Measurements from ENCODE around the gene NOTO.
"Not testable (repeated sequence)": the region's sequence is repeated elsewhere in the genome, so short reads cannot be mapped to it uniquely, and the experiment has no call there.

The NOTO gene, protein sequence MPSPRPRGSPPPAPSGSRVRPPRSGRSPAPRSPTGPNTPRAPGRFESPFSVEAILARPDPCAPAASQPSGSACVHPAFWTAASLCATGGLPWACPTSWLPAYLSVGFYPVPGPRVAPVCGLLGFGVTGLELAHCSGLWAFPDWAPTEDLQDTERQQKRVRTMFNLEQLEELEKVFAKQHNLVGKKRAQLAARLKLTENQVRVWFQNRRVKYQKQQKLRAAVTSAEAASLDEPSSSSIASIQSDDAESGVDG

DNA sequence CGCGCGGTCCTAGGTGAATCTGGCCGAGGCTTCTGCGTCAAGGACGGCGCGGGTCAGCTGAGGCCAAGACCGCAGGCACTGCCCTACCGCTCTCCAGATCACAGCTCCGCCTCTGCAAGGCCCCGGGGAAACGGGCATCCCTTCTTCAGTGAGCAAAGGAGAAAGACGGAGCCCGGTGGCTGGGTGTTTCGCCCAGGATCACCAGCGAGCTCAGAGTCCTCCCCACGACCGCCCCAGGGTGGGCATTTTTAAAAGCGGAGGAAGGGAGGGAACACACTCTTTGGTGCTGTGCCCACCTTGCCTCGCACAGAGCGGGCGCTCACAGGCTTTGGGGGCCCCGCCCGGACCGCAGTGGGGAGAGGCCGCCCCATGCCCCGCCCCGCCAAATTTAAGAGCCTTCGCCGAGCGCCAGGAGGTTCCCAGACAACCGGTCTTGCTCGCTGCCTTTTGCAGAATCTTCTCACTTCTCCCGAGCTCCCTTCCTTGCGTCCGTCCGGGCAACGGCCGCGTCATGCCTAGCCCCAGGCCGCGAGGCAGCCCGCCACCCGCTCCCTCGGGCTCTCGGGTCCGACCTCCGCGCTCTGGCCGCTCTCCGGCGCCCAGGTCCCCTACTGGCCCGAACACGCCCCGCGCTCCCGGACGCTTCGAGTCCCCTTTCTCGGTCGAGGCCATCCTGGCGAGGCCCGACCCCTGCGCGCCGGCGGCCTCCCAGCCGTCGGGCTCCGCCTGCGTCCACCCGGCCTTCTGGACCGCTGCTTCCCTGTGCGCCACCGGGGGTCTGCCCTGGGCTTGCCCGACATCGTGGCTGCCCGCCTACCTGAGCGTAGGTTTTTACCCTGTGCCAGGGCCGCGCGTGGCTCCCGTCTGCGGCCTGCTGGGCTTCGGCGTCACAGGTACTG lies at the start of gene NOTO:
TSS of gene NOTO (plus strand) at position 419 of the 899 bp plus-strand sequence. CDS start at position 512, 93 bp downstream.
- no peak for DNase-seq

DNA sequence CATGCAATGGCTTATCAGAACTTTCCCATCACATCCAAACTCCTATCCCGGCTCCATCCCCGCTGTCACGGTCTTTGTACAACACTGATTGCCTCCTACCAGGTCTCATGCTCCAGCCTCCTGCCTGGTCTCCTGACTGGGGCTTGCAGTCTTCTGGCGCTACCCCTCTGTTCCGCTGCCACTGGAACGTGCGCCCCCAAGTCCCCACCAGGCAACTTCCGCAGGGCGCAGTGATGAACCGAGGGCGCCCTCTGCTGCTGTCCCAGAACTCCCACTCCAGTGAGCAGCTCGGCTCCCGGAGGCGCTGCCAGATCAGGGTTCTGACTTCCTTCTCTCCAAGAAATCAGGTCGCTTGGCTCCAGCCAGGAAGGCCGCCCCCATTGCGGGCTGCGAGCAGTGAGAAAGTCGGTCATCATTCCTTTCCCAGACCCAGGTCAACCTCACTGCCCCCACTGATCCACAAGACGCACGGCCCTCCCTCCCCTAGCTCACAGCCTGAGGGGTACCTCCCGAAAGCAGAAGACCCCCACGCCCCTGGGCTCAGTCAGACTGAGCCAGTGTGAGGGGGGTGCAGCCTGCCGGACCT lies 45.7 kb upstream of the NOTO start:
- no peak for DNase-seq

- DNase-seq, result no peak
These were observed 39.5 kb upstream of the NOTO start for GRCh38 chr2:73162856-73163391.

GRCh38 chr2:73163483-73164367 lies 38.6 kb upstream of the NOTO start:
- DNase-seq, result peak; percentile 70

DNA sequence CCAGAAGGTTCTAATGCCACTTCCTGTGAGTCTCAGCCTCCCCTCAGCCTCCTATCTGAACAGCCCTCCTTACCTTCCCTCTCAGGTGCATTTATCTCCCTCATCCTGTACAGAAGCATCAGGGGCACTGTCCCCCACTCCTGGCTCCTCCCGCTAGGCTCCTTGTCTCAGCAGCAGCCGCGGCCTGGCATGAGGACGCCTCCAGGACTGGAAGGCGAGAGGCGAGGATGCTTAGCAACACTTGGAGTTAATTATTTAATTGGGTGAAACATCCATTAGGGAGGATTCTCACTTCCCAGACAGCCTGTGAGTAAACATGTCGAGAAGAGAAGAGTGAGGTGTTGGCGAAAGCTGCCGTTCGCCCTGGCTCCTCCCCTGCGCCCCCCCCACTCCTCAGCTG lies 36.4 kb upstream of the NOTO start:
- DNase-seq, result not testable (repeated sequence)

GRCh38 chr2:73166813-73167212 lies 35.6 kb upstream of the NOTO start:
- DNase-seq, result not testable (repeated sequence)

GRCh38 chr2:73168348-73168747 lies 34.0 kb upstream of the NOTO start:
- not testable (repeated sequence) for DNase-seq

DNA sequence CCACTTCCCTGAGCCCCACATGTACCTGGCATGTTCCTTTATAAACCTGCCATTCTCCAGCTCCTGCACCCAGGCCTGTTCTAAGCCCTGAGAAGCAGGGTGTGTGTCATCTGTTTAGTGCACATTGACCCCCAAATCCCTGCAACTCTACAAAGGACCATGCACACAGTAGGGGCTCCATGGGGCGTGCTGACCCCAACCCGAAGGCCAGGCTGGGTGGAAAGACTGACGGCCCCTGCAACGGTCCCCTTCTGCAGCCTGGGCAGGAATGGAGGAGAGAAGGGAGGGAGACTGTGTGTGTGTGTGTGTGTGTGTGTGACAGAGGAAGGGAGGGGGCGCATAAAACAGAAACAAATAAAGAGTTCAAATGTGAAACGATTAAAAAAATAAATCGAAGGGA lies 32.0 kb upstream of the NOTO start:
- DNase-seq, result not testable (repeated sequence)

DNA sequence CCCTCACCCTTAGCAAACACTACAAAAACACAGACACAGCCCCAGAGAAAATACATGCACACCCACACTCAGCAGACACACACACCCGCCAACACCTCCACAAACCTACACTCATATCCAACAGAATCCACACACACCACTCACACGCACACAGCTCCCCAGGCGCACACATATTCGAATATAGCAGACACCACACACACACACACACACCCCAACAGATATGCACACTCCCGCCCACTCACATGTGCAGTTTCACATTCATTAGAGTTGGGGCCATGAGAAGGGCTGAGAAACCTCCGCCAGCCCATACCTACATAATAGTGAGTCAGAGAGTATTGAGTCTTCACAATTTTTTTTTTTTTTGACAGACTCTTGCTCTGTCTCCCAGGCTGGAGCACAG lies 29.4 kb upstream of the NOTO start:
- DNase-seq, result no peak

- DNase-seq, result no peak
These were observed 28.6 kb upstream of the NOTO start for GRCh38 chr2:73173781-73174180.

- DNase-seq, result no peak
These were observed 28.1 kb upstream of the NOTO start for GRCh38 chr2:73174244-73174643.

DNA sequence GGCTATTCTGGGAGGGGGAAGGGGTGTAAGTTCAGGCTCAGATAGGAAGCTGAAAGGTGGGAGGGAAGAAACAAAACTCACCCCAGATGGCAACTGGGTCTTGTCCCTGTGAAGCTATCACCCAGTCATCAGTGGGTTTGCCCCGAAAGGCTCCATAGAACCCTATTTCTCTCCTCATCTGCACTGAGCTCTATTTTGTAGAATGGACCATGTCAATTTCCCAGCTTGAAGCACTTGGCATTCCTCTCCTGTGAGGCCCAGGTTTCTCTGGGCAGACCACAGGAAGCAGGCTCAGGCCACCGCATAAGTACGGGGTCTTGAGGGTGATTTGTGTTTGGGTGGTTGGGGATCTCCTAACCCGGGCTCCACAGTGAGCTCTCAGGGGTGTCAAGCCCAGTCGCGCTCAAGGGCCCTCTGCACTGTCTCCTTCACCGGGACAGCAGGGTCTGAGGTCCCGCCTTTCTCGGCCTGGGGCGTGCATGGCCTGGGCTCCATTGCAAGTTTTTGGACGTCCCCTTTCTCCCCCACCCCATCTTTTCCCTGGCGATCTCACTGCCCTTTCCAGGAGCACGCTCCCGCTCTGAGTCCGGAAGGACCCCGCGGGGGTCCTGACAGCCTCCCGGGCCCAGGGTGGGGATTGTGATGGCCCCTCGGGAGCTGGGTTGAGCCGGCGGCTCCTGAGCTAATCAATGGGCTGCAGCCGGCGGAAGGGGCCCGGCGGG lies 27.3 kb upstream of the NOTO start:
- DNase-seq, result no peak

- DNase-seq, result peak; percentile 73
These were observed 26.6 kb upstream of the NOTO start for GRCh38 chr2:73175663-73176204.

DNA sequence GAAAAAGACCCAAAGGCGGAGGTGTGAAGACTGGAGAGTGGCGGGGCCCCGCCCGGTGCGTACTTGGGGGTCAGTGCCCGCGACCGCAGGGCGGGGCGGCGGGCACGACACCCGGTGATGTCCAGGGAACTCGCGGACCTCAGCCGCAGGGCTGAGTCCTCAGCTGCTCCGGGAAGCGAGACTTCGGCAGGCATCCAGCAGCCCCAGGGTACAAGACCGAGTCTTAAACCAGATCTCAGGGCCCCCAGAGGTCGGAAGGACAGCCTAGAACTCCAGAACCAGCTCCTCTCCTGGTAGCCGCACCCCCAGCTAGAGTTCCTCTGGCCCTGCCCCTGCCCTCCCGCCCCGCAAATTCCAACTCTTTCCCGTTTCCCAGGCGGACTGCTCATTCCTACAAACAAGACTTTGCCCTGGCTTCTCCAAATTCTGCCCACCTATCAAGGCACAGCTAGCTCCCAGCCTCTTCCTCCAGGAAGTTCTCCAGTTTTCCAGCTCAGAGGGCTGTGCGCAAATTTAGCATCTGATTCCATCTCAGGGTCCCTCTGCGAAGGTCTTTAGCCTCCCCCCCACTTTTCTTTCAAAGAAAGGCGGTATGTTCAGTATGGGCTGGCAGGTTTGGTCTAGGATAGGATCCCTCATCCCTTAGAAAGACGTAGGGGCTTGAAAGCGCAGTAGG lies 26.0 kb upstream of the NOTO start:
- DNase-seq, result no peak

- DNase-seq, result peak; percentile 91
These were observed 25.3 kb upstream of the NOTO start for GRCh38 chr2:73176881-73177644.

- no peak for DNase-seq
These were observed 24.6 kb upstream of the NOTO start for GRCh38 chr2:73177645-73178255.

- DNase-seq, result no peak
These were observed 16.4 kb upstream of the NOTO start for GRCh38 chr2:73185965-73186364.

DNA sequence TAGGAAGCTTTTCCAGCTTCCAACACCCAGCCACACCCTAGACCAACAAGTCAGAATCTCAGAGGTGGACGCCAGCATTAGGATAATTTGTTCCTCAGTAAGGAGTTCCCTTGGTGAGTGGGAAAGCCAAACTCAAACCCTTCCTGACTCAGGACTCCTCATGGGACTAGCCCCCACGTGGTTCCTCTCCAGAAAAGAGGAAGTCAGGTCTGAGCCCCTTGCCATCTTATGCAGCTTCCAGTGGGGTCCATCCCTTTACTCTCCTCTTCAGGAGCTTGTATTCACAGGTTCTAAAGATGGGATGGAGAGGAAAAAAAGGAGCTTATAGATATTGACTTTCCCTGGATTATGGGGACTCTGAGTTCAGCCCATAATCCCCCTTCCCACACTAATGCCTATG lies 14.8 kb upstream of the NOTO start:
- DNase-seq, result no peak

DNA sequence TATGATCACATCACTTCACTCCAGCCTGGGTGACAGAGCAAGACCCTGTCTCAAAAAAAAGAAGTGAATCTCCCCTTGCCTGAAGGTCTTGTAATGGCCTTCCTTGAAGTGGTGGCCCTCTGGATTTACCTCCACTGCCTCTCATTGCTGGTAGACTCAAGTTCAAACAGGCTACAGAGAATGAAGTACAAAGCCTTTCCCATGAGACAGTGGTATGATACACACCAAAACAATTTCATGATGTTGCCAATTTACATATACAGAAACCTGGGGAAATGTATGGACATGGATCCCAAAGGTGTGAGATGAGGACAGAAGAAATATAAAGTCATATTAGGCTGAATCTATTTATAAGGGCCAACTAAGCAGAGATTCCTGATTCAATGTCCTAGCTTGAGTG lies 4.8 kb upstream of the NOTO start:
- no peak for DNase-seq

DNA sequence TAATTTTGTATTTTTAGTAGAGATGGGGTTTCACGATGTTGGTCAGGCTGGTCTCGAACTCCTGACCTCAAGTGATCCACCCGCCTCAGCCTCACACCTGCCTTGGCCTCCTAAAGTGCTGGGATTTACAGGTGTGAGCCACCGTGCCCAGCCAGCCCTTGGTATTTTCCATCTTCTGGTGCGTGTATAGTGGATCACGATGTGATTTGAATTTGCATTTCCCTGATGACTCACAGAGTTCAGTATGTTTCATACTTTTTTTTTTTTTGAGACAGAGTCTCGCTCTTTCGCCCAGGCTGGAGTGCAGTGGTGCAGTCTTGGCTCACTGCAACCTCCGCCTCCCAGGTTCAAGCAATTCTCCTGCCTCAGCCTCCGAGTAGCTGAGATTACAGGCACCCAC lies 2.1 kb upstream of the NOTO start:
- not testable (repeated sequence) for DNase-seq
